Epidermal melanocyte (primary cell): ENCODE results near the gene SLC30A2.
"Not testable (repeated sequence)": the region's sequence is repeated elsewhere in the genome, so short reads cannot be mapped to it uniquely, and the experiment has no call there.

ENCODE experiments used
- DNase-seq: peaks from one replicate; pipeline ENCODE4 v3.0.0; 2011; ENCODE audit warnings: low spot score; ENCODE audit not compliant: insufficient read length

SLC30A2 gene, protein sequence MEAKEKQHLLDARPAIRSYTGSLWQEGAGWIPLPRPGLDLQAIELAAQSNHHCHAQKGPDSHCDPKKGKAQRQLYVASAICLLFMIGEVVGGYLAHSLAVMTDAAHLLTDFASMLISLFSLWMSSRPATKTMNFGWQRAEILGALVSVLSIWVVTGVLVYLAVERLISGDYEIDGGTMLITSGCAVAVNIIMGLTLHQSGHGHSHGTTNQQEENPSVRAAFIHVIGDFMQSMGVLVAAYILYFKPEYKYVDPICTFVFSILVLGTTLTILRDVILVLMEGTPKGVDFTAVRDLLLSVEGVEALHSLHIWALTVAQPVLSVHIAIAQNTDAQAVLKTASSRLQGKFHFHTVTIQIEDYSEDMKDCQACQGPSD

DNA sequence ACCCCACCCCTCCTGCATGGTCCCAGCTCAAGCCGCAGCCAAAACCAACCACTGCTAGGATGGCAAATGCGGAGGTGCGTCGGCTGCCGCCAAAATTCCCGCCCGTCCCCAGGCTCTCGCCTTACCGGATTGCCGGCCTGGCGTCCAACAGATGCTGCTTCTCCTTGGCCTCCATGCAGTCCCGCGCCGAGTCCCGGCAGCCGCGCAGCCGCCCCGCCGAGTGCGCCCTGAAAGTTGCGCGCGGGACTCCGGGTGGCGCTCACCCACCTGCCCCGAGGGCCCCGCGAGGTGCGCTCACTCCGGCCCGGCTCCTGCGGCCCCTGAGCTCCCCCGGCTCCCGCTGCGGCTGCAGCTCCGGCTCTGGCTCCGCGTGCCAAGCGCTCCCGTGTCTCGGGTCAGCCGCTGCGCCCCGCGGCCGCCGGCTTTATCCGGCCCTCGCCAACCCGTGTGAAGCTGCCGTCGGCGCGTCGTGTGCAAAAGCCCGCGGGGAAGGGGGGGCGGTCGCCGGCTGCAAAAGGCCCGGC is at the start of gene SLC30A2:
TSS of gene SLC30A2 (minus strand) at position 397 of the 524 bp plus-strand sequence. CDS start at position 175, 222 bp downstream.
- DNase-seq = peak; percentile 59

DNA sequence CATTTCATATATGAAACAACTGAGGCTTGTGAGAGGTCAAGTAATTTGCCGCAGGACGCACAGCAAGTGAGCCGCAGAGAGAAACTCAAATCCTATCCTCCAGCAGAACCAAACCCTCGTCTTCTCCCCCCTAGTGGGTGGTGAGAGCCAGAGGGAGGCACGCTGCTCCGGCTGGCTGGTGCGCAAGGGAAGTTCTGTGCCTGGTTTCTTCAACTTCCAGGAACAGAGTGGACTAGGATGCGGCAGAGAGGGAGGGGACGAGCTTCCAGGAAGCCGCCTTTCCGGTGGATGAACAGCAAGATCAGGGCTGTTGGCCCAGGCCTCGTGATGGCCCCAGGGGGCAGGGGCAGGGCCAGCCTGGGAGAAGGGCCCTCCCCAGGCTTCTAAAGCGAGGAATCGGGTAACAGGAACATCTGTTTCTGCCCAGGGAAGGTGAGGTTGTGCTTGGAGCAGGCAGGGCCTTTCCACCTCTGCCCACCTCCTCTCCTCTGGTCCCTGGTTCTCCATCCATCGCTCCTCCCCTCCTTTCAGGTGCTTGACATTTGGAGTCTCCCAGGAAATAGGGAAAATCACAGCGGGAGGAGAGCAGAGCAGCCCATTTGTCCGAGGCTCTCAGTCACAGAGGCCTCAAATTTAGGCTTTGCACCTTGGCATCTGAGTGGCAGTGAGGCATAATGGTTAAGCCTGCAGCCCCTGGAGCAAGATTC is 48.9 kb upstream of the SLC30A2 start:
- DNase-seq = peak; percentile 57

DNA sequence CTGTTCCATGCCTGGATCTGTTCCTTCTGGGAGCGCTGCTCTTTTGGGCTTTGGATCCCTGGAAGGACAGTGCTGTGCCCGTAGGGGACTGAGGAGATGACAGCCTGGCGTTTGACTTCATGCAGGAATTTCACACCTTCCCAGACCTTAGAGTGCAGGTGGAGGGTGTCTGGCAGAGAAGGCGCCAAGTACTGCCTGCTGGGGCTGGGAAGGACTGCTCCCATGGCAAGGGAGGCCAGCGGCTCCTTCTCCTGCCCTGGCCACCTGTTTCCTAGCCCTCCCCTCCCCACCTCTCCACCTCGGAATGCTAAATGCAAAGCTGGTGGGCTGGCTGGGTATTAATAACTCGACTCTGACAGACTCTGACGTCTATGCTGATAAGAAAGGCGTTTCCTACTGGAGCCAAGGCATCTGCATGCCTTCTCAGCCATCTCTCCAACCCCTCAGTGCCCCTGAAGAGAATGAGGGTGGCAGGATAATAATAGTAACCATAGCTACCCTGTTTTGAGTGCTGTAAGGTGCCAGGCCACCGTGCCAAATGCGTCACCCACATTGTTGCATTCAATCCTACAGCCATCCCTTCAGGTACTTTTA is 48.3 kb upstream of the SLC30A2 start:
- no peak for DNase-seq

DNA sequence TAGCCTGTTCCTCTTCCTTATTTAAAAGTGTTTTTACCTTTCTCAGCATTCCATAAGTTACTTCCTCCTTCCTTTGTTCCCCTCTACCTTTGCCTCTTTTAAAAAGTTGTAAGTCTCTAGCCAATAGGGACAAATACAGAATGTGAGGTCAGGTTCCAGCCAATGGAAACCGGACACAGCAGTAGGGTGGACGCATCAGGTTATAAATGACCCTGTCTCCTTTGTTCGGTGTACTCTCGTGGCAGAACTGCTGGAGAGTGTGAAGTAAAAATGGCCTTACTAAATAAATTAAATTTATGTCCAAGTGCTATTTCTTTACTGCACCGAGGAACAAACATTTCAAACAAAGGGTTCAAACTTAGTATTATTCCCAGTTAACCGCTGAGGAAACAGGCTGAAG is 47.7 kb upstream of the SLC30A2 start:
- not testable (repeated sequence) for DNase-seq

DNA sequence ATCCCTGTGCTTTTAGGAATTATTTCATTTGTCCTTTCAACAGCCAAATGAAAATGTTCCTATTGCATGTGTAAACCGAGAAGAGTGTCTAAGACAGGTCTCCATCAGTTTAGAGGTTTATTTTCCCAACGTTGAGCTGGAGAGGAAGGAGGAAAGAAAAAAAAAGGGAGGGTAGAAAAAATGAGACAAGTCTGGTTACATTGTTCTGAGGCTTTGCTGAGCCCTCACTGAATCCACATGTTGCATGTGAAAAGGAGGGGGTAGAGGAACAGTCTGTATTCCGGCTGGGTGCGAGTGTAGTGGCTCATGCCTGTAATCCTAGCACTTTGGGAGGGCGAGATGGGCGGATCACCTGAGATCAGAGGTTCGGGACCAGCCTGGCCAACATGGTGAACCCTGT is 46.5 kb upstream of the SLC30A2 start:
- no peak for DNase-seq

DNA sequence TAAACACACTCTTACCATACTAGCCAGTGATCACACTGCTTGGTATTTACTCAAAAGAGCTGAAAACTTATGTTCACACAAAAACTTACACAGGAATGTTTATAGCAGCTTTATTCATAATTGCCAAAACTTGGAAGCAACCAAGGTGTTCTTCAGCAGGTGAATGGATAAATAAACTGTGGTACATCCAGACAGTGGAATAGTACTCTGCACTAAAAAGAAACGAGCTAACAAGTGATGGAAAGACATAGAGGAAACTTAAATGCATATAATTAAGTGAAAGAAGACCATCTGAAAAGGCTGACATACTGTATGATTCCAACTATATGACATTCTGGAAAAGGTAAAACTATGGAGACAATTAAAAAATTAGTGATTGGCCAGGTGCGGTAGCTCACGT is 45.0 kb upstream of the SLC30A2 start:
- no peak for DNase-seq

DNA sequence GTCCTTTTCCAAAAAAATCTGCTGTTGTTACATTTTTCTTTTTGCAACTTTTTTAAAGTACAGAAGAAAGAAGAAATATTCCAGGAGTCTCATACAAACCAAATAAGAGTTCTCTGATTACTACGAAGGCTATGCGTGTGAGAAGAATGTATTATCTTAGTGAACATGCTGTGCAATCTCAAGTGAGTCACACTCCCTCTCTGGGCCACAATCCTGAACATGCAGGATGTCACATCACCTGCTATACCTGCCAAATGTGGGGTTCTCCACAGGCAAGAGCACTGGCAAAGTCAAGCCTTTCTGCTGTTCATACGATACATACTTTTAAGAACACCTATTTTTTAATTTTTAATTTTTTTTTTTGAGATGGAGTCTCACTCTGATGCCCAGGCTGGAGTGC is 43.2 kb upstream of the SLC30A2 start:
- DNase-seq = no peak

DNA sequence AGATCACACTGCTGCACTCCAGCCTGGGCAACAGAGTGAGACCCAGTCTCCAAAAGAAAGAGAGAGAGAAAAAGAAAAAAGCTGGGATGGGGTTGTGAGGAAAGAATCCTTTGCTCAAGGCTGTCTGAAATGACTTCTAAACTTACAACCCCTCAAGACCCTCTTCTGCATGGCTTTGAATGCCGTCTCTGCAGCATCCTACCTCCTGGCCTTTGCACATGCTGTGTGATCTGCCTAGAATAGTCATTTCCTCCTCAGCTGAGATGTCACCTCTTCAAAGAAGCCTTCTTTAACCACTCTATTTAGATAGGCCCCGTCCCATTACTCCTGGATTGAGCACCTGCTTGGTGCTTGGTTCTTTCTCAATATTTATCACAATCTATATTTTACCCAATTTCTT is 38.9 kb upstream of the SLC30A2 start:
- DNase-seq = no peak

DNA sequence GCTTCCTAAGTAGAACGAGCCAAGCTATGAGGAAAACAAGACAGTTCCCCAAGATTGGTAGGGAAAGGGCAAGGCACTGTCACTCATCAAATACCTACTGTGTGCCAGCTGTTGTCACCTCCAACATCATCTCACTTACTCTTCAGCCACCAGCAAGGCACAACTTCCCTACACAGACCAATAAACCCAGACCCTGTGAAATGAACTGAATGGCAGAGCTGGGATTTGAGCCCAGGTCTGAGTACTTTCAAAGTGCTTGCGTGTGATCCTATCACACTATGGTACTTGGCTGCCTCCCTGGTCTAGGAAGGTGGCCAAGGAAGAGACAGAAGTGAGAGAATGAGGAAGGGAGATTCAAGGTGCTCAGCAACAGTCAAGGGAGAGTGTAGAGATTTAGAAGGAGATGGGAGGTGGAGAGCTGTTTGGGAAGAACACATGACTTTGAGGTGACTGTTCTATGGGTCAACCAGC is 38.2 kb upstream of the SLC30A2 start:
- DNase-seq = no peak

DNA sequence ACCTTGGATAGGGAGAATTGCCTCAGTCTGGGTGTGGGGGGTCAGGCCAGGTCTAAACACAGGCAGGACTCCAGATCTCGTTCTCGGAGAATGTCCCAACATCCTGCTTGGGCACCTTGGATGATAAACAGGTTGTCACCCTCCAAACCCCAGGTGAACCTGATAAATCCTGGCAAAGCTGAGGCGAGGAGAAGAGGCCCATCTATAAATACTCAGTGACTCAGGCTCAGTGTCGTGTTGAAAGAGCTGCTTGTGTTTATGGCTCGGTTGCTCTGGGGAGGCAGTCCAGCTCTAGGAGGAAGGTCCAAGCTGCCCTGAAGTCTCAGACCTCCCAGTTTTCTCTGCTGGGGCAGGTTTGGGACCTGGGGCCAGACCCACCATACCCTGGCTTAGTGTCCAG is 37.3 kb upstream of the SLC30A2 start:
- no peak for DNase-seq

DNA sequence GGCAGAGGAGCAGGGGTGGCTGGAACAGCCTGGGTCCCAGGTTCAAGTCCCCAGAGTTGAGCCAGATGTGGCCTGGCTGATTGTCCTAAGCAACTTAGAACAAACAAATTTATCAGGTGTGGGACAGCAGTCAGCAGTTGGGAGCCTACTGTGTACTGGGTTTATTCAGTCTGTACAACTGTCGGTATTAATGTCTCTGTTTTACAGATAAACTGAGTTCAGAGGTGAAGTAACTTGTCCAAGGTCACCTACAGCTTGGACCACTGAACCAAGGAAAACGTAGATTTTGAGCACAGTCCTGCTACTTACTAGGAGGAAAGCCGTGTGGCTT is 36.1 kb upstream of the SLC30A2 start:
- DNase-seq = no peak

DNA sequence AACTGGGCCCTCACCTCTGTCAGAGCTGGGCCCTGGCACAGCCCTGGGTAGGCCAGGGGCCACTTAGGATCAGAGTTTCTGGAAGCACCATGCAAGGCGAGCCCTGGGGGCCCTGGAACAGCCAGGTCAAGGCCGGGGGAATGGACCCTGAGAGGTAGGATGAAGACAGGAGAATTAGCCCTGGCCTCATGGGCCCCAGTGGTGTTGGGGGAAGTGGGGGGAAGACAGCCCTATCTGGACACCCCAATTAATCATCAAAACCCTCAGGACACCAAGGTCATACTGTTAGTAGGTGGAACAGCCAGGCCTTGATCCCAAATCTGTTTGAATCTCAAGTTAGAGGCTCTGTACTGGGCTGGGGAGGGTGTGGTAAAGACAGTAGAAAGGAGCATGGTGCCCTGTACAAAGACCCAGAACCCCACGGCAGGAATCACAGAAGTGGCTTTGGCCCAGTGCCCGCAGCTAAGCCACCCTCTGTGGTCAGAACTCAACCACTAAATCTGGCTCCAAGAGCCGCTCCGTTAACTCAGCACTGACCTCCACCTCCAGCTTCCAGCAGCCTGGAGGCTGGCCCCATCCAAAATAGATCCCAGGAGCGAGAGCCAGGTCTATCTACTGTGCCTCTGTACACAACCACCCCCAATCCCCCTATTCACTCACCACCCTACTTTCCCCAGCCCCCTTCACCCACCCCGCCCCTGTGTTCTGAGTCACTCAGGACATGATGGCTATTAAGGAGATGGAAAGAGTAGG is 35.5 kb upstream of the SLC30A2 start:
- DNase-seq = no peak

DNA sequence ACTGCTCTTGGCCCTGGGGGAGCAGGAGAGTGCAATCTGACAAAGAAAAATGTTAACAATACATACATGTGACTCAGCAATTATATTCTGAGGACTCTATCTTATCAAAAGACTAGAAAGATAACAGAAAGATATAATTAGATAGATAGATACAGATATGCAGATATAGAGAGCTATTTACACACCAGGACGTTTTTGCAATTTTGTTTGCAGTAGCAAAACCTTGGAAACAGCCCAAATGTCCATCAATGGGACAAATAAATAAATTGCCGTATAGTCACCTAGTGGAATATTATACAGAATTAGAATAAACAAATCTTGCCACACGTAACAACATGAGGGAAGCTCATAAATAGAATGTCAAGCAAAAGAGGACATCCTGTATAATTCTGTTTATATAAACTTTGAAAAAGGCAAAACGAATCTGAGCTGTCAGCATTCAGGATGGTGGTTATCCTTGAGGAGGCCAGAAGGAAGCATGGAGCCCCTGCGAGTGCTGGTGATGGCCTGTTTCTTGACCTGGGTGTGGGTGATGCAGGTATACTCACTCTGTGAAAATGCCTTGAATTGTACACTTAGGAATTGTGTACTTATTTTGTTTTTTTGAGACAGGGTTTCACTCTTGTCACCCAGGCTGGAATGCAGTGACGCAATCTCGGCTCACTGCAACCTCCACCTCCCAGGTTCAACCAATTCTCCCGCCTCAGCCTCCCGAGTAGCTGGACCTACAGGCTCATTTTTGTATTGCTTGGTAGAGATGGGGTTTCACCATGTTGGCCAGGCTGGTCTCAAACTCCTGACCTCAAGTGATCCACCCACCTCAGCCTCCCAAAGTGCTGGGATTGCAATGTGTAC is 34.3 kb upstream of the SLC30A2 start:
- no peak for DNase-seq

DNA sequence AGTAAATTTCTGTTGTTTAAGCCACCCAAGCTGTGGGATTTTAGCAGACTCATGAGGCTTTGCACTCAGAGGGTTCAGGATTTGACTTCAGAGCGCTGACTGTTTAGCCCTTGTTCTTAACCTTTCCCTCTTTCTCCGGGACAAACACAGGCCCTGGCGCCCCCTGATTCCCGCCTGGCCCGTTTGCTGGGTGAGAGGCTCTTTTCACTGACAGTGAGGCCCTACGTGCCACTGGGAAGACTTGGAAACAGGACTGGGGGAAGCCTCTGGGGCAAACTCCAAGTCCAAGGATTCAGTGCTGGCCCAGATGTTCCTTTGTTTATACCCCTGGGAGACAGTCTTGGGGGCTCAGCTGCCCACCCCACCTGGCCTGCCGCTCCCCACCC is 33.3 kb upstream of the SLC30A2 start:
- no peak for DNase-seq

DNA sequence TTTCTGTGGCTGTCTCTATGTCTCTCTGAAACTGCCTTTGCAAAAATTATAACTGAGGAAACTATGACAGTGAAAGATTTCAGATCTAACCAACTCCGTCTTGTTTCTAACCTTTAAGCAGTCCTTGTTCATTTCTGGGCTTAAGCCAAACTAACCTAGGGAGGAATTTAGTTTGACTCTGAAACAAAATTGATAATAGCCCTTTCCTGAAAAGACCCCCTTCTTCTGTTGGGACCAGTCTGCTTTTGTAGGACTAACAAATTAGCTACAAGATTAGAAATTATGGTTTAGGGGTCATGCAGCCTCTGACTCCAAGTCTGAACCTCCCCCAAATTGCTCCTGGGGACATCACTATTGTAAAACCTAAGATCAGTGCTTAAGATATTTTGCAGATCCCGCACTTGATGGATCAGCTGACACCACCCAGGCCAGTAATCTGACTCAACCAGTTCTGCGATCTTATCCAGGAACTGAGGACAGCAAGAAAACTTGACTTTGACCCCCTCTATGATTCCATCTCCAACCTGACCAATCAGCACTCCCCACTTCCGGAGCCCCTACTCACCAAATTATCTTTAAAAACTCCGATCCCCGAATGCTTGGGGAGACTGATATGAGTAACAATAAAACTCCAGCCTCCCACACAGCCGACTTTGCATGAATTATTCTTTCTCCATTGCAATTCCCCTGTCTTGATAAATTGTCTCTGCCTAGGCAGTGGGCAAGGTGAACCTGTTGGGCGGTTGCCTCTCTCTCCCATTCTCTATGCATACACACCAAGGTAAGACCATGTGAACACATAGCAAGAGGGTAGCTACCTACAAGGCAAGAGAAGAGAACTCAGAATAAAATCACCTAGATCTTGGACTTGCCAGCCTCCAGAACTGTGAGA is 32.6 kb upstream of the SLC30A2 start:
- no peak for DNase-seq

DNA sequence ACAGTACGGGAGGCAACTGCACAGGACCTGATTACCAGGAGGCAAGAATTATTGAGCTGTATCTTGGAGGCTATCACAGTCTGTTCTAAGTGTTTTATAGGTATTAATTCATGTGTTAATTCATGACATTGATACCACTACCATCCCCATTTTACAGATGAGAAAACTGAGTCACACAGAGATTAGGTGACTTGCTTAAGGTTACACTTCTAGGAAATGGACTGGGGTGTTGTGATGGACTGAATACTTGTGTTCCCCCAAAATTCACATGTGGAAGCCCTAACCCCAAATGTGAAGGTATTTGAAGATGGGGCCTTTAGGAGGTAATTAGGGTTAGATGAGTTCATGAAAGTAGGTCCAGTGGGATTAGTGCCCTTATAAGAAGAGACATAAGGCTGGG is 31.6 kb upstream of the SLC30A2 start:
- no peak for DNase-seq

DNA sequence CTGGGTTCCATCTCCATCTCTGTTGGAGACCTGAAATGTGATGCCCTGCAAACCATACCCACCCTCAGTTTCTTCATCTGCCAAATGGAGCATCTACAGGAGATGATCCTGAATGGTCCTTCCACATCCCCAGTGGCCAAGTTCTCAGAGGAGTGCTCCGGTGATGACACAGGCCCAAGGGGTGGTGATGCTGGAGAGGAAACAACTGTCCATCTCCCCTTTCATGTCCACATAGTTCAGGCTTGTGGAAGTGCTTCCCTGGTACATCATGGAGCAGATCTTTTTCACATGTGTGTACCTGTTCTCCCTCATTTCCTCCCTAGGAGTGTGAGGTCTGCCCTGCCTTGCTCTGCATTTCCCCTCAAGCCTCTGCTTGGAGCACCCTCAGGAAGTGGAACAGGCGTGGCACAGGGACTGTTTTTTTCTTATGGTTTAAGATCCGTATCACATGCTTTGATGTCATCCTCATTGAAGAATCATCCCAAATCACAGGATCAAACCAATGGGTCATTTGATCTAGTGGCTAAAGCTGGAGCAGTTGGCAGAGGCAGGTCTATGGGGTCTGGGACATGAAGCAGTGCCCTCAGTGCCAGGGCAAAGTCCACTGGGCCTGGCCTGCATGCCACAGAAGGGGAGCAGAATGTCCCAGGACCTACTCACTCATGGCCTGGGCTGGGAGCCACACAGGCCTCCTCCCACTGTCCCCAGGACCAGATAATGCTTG is 29.7 kb upstream of the SLC30A2 start:
- no peak for DNase-seq

DNA sequence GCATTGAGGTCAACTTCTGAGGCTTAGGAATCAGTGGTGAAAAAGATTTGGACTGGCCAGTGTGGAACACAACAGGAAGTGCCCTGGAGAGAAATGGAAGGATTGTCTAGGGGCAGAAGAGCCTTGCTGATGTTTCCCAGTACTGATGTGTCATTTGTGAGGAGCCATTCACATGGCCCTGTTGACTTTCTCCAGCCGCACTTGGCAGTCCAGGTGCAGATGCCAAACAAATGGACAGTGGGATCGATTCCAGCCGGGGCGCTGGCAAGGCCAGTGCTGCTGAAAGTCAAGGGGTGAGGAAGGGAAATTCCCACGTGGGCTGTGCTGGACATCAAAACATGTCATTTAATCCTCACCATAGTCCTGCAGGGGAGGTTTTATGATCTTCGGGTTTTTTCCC is 26.4 kb upstream of the SLC30A2 start:
- DNase-seq = no peak

DNA sequence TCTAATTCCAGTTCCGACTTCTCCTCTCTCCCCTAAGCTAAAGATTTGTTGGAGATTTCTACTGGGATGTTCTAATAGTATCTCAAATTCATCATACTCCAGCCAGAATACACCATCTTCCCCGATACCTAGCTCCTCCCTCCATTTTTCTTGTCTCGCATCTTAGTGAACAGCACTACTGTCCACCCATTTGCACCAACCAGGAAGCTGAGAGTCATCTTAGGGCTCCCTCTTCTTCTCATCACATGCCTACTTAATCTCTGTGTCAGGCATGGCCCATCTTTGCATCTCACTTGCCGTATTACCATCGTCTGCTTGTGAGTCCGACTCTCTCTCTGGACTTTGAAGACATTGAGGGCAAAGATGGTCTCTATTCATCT is 25.0 kb upstream of the SLC30A2 start:
- DNase-seq = no peak
